GM13977 (cell line): ENCODE measurements around the gene SLC25A44.

Experiments
- DNase-seq: peaks from one replicate; pipeline ENCODE4 v3.0.0; 2012; ENCODE audit warnings: low spot score
- in situ Hi-C: fragments of 300-500 bp; cut with MboI; formaldehyde crosslinking; loops from one replicate; pipeline ENCODE4 v1.12.0; 2022; ENCODE audit warnings: low sequenced_read_pairs, low pct_unique_long_range_greater_than_20kb, mixed read lengths, inconsistent platforms; ENCODE audit not compliant: unreplicated experiment
- TF ChIP-seq, protein P1 (sequence below): IDR thresholded peaks from 2 replicates; pipeline ENCODE4 v1.5.1; 2012; ENCODE audit warnings: mild to moderate bottlenecking, control low read depth; ENCODE audit not compliant: insufficient read depth; ENCODE audit errors: extremely low read depth, missing control alignments

Gene SLC25A44

GRCh38 chr1:156193488-156194299 is at the start of gene SLC25A44:
Gene SLC25A44, plus strand, starts transcription at chr1:156194104. Its CDS starts 5,744 bp downstream, at chr1:156199848.
- TF ChIP-seq, protein P1, sequence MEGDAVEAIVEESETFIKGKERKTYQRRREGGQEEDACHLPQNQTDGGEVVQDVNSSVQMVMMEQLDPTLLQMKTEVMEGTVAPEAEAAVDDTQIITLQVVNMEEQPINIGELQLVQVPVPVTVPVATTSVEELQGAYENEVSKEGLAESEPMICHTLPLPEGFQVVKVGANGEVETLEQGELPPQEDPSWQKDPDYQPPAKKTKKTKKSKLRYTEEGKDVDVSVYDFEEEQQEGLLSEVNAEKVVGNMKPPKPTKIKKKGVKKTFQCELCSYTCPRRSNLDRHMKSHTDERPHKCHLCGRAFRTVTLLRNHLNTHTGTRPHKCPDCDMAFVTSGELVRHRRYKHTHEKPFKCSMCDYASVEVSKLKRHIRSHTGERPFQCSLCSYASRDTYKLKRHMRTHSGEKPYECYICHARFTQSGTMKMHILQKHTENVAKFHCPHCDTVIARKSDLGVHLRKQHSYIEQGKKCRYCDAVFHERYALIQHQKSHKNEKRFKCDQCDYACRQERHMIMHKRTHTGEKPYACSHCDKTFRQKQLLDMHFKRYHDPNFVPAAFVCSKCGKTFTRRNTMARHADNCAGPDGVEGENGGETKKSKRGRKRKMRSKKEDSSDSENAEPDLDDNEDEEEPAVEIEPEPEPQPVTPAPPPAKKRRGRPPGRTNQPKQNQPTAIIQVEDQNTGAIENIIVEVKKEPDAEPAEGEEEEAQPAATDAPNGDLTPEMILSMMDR = peak; percentile 31
- peak; percentile 91 for DNase-seq
- in situ Hi-C loops = no loop called here

DNA sequence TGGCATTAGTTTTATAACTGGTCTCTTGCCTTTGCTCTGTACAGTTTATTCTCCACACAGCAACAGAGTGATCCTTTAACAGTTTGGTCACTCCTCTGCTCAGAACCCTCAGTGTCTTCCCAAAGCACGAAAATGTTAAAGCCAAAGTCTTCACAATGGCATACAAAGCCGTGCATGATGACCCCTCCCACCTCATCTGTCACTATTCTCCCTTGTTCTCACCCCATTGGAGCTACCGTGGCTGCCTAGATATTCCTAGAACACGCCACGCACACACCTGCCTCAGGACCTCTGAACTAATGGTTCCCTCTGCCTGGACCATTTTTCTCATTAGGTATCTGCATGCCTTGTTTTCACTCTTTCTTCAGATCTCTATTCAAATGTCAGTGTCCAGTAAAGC is 49.2 kb upstream of the SLC25A44 start:
- in situ Hi-C loops = loop anchor here (10.0 kb wide), 1 partner anchor 80 kb away; no protein-coding TSS in a partner anchor
- DNase-seq = no peak
- TF ChIP-seq, protein P1 = no peak

GRCh38 chr1:156145650-156146019 is 48.3 kb upstream of the SLC25A44 start:
- no peak for DNase-seq
- in situ Hi-C loops = loop anchor here (10.0 kb wide), 1 partner anchor 79 kb away; no protein-coding TSS in a partner anchor
- TF ChIP-seq, protein P1 = no peak

GRCh38 chr1:156146020-156146768 is 47.7 kb upstream of the SLC25A44 start:
- peak; percentile 79 for DNase-seq
- in situ Hi-C loops = loop anchor here (10.0 kb wide), 1 partner anchor 79 kb away; no protein-coding TSS in a partner anchor
- TF ChIP-seq, protein P1 = peak; percentile 66

DNA sequence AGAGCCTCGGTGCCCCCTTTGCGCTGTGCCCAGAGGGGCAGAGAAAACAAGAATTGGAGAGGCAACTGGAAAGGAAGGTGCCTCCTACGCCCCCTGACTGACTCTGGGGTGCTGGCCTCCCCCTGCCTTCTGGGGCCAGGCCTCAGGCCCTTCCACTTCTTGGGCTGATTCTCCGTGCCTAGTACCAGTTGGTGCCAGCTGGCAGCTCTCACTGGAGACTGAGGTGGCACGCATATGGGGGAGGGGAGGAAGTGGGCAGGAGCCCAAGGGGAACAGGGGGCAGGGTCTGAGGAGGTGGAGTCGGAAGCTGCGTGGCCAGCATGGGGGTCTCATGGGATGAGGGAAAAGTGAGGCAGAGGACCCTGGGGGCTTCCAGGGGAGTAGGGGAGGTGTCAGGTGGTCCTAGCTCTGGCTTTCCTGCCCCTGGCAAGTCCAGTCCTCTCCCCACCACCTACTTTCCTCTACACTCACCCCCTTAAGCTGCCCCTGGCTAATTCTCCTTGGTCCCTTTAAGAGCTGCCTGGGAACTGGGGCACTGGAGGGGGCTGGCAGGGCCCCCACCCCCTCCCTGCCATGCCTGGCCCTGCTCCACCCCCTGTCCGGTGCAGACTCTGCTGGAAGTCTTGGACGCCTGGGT is 47.0 kb upstream of the SLC25A44 start:
- no peak for DNase-seq
- TF ChIP-seq, protein P1 = no peak
- in situ Hi-C loops = loop anchor here (10.0 kb wide), 1 partner anchor 78 kb away; no protein-coding TSS in a partner anchor

DNA sequence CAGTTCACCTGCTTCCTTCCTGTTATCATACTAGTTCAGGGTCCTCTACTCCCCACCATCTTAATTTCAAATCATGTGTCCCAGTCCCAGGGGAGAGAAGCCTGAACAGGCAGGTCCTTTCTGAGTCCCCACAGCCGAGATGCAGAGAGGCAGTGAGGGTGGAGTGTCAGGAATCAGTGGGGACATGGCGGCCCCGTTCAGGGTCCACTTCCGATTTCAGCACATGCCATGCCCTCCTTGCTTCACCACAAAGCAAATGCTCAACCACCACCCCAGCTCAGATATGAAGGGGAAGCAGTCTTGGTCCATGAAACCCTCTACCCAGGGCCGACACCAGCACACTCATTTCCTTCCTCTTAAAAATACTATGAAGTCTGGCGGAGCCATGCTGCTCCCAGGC is 45.7 kb upstream of the SLC25A44 start:
- in situ Hi-C loops = loop anchor here (10.0 kb wide), 1 partner anchor 77 kb away; no protein-coding TSS in a partner anchor
- TF ChIP-seq, protein P1 = no peak
- no peak for DNase-seq
